Endodermal cell (in vitro differentiated cells): ENCODE measurements around the gene GJA5. TPM values are rescaled to one million over a fixed set of nuclear protein-coding genes. Genes with fewer than 3 reads are reported as not detected.
A peak's percentile ranks its signal among the peaks of the same experiment; 100 is the strongest.

ENCODE experiments used
- DNase-seq: peaks from one replicate; pipeline ENCODE4 v3.0.0-alpha.2; 2017
- H3K27ac ChIP-seq: 2 replicates; pipeline ENCODE4 v1.5.1; 2013; ENCODE audit warnings: mild to moderate bottlenecking, low read depth, low read length, moderate library complexity
- H3K27me3 ChIP-seq: 2 replicates; pipeline ENCODE4 v1.6.1; 2013; ENCODE audit warnings: mild to moderate bottlenecking, low read length, moderate library complexity; ENCODE audit not compliant: insufficient read depth, control insufficient read depth, poor library complexity, severe bottlenecking
- H3K36me3 ChIP-seq: 2 replicates; pipeline ENCODE4 v1.7.0; 2013; ENCODE audit warnings: mild to moderate bottlenecking, low read length, moderate library complexity; ENCODE audit not compliant: control insufficient read depth, insufficient read depth
- H3K4me1 ChIP-seq: one replicate; pipeline ENCODE4 v1.7.0; 2013; ENCODE audit warnings: low read length; ENCODE audit not compliant: control insufficient read depth, insufficient read depth
- H3K4me3 ChIP-seq: 2 replicates; pipeline ENCODE4 v1.5.1; 2013; ENCODE audit warnings: mild to moderate bottlenecking, low read length, moderate library complexity
- H3K9ac ChIP-seq: 2 replicates; pipeline ENCODE4 v1.6.1; 2013; ENCODE audit warnings: mild to moderate bottlenecking, low read length, moderate library complexity; ENCODE audit not compliant: poor library complexity, severe bottlenecking; ENCODE audit errors: extremely low read depth
- H3K9me3 ChIP-seq: 2 replicates; pipeline ENCODE4 v1.6.1; 2013; ENCODE audit warnings: mild to moderate bottlenecking, low read length, moderate library complexity; ENCODE audit not compliant: control insufficient read depth
- H3K27ac Mint-ChIP-seq: 2 replicates; pipeline ENCODE4 v1.8.0; 2020; ENCODE audit warnings: mixed read lengths
- H3K27me3 Mint-ChIP-seq: 2 replicates; pipeline ENCODE4 v1.8.0; 2021; ENCODE audit warnings: mild to moderate bottlenecking, mixed read lengths; ENCODE audit not compliant: insufficient read depth
- H3K36me3 Mint-ChIP-seq: 2 replicates; pipeline ENCODE4 v1.8.0; 2020; ENCODE audit warnings: low read depth, mixed read lengths
- H3K4me1 Mint-ChIP-seq: 2 replicates; pipeline ENCODE4 v1.8.0; 2020; ENCODE audit warnings: mixed read lengths
- H3K4me3 Mint-ChIP-seq: 2 replicates; pipeline ENCODE4 v1.8.0; 2020; ENCODE audit warnings: mild to moderate bottlenecking, moderate library complexity, mixed read lengths
- H3K9me3 Mint-ChIP-seq: 2 replicates; pipeline ENCODE4 v1.8.0; 2020; ENCODE audit warnings: mild to moderate bottlenecking, mixed read lengths
- WGBS, 2 experiments: methylation state at CpG; one replicate each; pipeline versions ENCODE4 v1.1.5 to v1.1.7; 2013; ENCODE audit warnings: missing lambda C conversion rate in 2 of 2, mixed read lengths in 1 of 2; ENCODE audit not compliant: insufficient coverage in 1 of 2, insufficient read length in 1 of 2; 5-methylcytosine and 5-hydroxymethylcytosine counted together
- total RNA-seq, 2 donors: library from RNA; stranded (reverse); fragmentation: NEBNext Ultra II Directional in 1 of 2; extraction: Animal tissue kit (Norgen Biotek cat#: 25700) in 1 of 2; gene quantifications; 2 replicates in 1 of 2; 3 replicates in 1 of 2; pipeline ENCODE4 v1.2.1, GENCODE V29; 2021
- TF ChIP-seq, protein P1 (sequence below): fragments of 200-600 bp; sonication (generic); conservative IDR thresholded peaks from 2 replicates; pipeline ENCODE4 v1.5.0; 2021; ENCODE audit warnings: antibody characterized with exemption, mild to moderate bottlenecking

GJA5 gene
- total RNA-seq, 2 donors from 2014 or later, result 1.4 to 1.6 TPM

DNA sequence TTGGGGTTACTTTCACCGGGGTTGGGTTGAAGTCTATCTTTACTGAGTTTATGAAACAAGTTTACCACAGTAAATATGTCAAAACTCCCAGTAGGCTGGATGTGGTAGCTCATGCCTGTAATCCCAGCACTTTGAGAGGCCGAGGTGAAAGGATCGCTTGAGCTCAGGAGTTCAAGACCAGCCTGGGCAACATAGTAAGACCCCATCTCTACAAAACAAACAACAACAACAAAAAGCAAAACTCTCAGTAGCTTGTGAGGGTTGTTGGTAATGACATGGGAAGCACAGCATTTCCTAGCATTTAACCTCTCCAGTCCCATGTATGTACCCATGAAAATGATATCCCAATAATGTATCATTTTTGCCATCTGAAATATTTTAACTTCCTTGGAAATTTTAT lies 34.7 kb downstream of the GJA5 start:
- no peak overlapping the region for H3K27ac ChIP-seq
- Mint-ChIP-seq H3K36me3 (no peaks in the 10 kb centered on the region), H3K27ac (no peak overlapping the region), H3K27me3 (peaks cover 22% of the 10 kb centered on the region), H3K4me1 (peaks cover 18% of the 10 kb centered on the region), H3K9me3 (no peaks in the 10 kb centered on the region), H3K4me3 (no peak overlapping the region)
- WGBS, 2 experiments, result 90 to 100% methylated on average over 1 to 3 of the region's 3 CpGs
- TF ChIP-seq, protein P1, sequence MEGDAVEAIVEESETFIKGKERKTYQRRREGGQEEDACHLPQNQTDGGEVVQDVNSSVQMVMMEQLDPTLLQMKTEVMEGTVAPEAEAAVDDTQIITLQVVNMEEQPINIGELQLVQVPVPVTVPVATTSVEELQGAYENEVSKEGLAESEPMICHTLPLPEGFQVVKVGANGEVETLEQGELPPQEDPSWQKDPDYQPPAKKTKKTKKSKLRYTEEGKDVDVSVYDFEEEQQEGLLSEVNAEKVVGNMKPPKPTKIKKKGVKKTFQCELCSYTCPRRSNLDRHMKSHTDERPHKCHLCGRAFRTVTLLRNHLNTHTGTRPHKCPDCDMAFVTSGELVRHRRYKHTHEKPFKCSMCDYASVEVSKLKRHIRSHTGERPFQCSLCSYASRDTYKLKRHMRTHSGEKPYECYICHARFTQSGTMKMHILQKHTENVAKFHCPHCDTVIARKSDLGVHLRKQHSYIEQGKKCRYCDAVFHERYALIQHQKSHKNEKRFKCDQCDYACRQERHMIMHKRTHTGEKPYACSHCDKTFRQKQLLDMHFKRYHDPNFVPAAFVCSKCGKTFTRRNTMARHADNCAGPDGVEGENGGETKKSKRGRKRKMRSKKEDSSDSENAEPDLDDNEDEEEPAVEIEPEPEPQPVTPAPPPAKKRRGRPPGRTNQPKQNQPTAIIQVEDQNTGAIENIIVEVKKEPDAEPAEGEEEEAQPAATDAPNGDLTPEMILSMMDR, result no peak
- H3K27me3 ChIP-seq, result peaks cover 6% of the 10 kb centered on the region
- DNase-seq, result no peak
- H3K4me1 ChIP-seq, result peaks cover 11% of the 10 kb centered on the region
- no peaks in the 10 kb centered on the region for H3K36me3 ChIP-seq
- H3K9ac ChIP-seq, result no peak overlapping the region
- no peaks in the 10 kb centered on the region for H3K9me3 ChIP-seq
- H3K4me3 ChIP-seq, result no peak overlapping the region

DNA sequence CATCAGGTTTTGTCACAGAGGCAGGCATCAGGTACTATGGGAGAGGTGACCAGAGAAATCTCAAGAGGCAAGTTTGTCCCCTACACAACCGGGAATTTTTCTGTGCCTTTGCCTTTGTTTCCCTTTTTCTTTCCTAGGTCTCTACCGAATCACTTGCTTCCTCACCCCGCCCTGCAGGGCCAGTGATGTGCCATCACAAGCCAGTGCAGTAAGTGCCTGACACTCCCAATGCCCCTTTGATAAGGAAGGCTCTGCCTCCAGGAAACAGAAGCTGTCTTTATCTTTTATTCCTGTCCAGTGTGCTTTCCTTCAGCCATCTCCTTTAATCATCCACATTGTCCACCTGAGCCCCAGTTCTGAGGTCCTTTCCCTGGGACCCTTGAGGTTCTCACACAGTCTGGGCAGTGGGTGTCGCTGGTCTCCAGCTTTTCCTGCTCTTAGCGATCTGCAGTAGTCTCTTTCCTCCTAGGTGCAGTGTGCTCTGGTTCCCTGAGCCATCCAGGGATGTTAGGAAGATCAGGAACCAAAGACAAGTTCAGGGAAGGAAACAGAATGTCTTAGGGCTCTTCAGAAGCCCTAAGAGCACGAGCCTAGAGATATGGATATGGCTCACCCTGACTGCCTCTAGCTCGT lies 36.6 kb downstream of the GJA5 start:
- H3K4me3 ChIP-seq, result no peak overlapping the region
- peaks cover 9% of the 10 kb centered on the region for H3K9me3 ChIP-seq
- Mint-ChIP-seq H3K27me3 (peaks cover 13% of the 10 kb centered on the region), H3K9me3 (peaks cover 9% of the 10 kb centered on the region), H3K4me3 (no peak overlapping the region), H3K4me1 (peaks cover 18% of the 10 kb centered on the region), H3K27ac (no peak overlapping the region), H3K36me3 (no peaks in the 10 kb centered on the region)
- DNase-seq, result peak; percentile 92
- H3K36me3 ChIP-seq, result no peaks in the 10 kb centered on the region
- H3K27me3 ChIP-seq, result no peaks in the 10 kb centered on the region
- TF ChIP-seq, protein P1, result peak; percentile 94
- no peak overlapping the region for H3K27ac ChIP-seq
- WGBS, 2 experiments, result 47 to 50% methylated on average over 6 to 7 of the region's 7 CpGs
- no peak overlapping the region for H3K9ac ChIP-seq
- H3K4me1 ChIP-seq, result peaks cover 11% of the 10 kb centered on the region

DNA sequence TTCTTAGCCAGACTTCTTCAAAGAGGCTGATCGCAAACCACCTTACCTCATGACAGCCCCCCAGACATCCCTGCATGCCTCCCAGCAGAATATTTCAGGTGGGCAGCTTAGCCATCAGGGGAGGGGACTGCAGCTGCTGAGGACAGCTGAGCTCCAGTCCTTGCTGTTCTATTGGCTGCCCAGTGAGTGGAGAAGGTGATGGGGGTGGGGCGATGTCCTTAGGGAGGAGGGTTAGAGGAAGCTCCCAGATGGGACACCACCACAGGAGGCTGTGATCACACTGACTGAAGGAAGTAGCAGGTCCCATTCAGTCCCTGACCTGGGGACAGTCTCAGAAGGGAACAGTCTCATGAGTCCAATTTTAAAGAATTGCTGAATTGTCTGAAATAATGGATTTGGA lies 38.3 kb downstream of the GJA5 start:
- DNase-seq, result peak; percentile 85
- Mint-ChIP-seq H3K27me3 (peaks cover 13% of the 10 kb centered on the region), H3K4me3 (no peak overlapping the region), H3K4me1 (peaks cover 11% of the 10 kb centered on the region), H3K36me3 (no peaks in the 10 kb centered on the region), H3K27ac (no peak overlapping the region), H3K9me3 (peaks cover 10% of the 10 kb centered on the region)
- no peak overlapping the region for H3K27ac ChIP-seq
- TF ChIP-seq, protein P1, result no peak
- no peaks in the 10 kb centered on the region for H3K27me3 ChIP-seq
- 85% methylated on average over 2 of the region's 2 CpGs; no CpG with 5 or more reads in 1 of the 2 experiments for WGBS, 2 experiments
- no peaks in the 10 kb centered on the region for H3K36me3 ChIP-seq
- no peak overlapping the region for H3K4me3 ChIP-seq
- no peak overlapping the region for H3K9ac ChIP-seq
- H3K9me3 ChIP-seq, result peaks cover 14% of the 10 kb centered on the region
- H3K4me1 ChIP-seq, result peaks cover 6% of the 10 kb centered on the region
